ENCODE results near the gene CNTNAP5.
"Not testable (repeated sequence)": the region's sequence is repeated elsewhere in the genome, so short reads cannot be mapped to it uniquely, and the experiment has no call there.

GRCh38 chr2:124407836-124408534 lies 382.9 kb downstream of the CNTNAP5 start:
- TF ChIP-seq, protein P1, sequence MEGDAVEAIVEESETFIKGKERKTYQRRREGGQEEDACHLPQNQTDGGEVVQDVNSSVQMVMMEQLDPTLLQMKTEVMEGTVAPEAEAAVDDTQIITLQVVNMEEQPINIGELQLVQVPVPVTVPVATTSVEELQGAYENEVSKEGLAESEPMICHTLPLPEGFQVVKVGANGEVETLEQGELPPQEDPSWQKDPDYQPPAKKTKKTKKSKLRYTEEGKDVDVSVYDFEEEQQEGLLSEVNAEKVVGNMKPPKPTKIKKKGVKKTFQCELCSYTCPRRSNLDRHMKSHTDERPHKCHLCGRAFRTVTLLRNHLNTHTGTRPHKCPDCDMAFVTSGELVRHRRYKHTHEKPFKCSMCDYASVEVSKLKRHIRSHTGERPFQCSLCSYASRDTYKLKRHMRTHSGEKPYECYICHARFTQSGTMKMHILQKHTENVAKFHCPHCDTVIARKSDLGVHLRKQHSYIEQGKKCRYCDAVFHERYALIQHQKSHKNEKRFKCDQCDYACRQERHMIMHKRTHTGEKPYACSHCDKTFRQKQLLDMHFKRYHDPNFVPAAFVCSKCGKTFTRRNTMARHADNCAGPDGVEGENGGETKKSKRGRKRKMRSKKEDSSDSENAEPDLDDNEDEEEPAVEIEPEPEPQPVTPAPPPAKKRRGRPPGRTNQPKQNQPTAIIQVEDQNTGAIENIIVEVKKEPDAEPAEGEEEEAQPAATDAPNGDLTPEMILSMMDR (IDR thresholded peaks at IDR 0.05): not testable (repeated sequence)
- not testable (repeated sequence) for TF ChIP-seq EZH2, EZH2phosphoT487 (IDR thresholded peaks at IDR 0.05)
